Fibroblast of skin of abdomen (primary cell): ENCODE measurements around the gene DNM3.

ENCODE experiments used
- DNase-seq: peaks from one replicate; pipeline ENCODE4 v3.0.0-alpha.2; 2013

DNM3 gene

DNA sequence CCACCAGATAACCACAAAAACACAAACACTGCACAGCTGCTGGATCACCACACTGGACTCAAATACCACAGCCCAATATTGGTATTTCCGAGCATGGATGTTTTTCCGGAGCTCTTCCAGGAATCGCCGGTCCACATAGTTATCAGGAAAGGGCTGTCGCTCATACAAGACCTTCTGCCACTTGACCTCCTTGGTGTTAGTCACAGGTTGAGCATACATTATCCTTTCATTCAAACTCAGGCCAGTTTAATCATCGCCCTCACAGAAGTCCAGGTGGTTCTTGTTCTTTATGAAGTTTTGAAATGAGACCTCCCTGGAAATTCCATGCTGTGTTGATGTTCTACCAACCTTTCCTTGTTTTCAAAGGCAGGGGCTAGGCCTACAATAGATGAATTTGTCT is 601.1 kb downstream of the DNM3 start:
- DNase-seq: no peak

DNA sequence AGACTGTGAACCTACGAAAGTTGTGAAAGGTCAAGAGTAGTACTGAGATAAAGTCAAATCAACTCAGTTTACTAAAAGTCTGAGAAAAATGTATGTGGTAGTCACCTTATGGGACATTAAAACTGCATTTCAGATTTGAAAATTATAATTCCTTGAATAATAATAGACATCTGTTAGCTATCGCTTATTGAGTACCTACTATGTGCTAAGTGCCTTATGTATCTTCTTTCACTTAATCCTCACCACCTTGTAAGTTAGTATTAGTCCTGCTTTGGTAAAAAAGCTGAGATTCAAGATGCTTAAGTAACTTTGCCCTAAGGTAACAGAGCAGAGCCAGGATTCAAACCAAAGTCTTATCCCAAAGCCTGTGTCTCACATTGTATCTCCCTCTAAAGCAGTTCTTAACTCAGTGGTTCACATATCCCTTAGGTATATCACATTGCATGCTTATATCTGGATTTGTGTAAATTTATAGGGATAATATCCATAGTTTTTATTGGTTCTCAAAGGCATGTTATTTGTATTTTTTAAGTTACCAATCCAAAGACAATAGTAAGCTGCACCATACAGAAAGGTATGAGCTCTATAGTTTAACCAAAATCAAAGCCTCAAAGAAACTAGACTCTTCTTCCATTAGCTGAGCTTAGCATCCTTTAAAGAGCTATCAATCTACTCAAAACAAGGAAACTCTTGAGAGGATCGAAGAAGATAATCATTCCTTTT is 601.7 kb downstream of the DNM3 start:
- DNase-seq: no peak

DNA sequence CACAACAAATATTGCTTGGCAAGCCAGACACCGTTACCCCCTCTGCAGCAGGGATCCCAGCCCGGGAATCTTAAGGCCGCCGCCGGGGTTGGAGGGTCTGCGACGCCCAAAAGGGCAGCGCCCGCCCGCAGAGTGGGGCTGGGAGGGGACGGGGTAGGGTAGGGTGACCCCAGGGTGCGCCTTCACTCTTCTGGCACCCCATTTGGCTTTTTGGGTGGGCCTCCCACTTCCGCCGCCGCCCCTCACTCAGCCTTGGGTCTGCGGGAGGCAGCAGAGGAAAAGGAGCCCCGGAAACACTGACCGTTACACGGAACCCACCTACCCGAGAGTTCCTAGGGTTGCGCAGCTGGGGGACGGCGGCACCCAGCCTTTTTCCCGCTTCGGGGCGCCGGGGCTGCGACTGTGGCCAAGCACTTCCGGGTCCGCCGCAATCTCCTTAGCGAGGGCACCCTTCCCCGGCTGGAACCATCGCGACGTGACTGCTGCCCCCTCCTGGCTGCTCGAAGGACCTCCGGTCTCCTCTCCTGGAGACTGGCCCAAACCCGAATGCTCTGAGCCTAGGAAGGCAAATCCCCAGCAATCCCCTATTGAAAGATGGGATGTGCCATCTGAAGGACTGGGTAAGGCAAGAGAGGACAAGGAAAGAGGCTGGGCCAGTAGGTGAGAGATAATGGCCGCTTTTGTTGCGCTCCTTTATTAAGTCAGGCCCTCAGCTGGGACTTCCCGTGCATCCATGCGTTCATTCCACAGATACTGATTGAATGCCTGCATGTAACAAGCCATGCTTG is 602.6 kb downstream of the DNM3 start, which contains the start of gene PIGC:
Gene PIGC (minus strand): TSS at position 404 of the 788 bp plus-strand sequence. CDS start 1,447 bp downstream, outside the sequence.
- peak; percentile 87 for DNase-seq

DNA sequence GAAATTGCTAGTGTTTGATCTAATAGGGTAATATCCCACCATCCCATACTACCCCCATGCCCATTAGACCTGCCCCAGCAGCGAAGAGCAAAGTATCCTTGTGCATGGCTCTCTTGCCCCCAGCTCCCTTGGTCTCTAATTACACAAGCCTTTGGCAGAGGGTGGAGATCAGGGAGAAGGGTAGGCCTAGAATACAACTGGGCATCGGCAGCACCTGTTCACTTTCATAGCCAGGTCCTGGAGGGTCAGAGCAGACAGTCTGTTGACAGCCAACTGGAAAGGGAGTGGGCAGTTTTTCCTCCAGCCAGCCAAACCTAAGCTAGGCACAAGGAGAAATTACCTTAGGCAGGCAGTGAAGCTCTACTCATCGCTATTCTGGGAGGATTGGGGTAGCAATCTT is 605.2 kb downstream of the DNM3 start:
- DNase-seq: no peak

DNA sequence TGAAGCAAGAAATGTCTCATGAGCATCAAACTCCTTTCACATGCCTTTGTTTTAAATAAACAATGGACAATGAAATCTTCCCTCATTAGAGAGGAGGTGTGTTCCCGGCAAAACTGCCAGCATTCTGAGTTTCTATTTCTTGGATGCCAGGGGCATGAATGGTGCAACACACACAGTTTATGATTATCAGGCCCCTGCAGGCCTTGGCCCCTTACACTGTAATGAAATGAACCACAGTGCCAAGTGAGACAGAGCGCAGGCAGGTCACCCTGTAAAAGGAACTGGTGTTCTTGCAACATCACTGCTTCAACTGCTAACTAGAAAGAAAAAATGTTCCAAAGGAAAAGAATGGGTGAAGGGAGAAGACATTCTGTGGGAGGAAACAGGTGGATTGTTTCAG is 606.3 kb downstream of the DNM3 start:
- DNase-seq: no peak

DNA sequence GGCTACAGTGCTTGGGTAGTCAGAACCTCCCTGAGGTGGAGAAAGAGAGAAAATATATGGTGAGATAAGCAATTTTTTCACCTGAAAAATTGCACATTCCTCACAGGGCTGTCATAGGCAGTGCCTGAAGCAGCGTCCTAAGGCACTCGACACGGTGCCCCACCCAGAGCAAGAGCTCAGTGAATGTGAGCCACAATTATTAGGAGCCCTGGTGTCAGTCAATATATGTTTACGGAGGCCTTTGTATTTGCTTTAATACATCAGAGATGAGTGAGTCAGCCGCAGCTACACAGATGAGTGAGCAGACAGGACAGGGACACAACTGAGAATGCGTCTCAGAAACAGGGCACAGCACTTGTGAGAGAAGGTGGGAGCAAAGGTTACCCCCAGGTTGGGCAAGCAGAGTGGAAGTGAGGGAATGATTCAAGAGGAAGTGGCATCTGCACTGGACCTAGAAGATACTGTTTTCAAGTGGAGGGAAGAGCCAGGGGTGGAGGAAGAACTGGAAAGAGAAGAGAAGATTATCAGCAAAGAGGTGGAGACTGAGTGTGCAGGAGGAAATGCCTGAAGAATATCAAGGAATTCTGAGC is 607.8 kb downstream of the DNM3 start:
- DNase-seq: no peak

DNA sequence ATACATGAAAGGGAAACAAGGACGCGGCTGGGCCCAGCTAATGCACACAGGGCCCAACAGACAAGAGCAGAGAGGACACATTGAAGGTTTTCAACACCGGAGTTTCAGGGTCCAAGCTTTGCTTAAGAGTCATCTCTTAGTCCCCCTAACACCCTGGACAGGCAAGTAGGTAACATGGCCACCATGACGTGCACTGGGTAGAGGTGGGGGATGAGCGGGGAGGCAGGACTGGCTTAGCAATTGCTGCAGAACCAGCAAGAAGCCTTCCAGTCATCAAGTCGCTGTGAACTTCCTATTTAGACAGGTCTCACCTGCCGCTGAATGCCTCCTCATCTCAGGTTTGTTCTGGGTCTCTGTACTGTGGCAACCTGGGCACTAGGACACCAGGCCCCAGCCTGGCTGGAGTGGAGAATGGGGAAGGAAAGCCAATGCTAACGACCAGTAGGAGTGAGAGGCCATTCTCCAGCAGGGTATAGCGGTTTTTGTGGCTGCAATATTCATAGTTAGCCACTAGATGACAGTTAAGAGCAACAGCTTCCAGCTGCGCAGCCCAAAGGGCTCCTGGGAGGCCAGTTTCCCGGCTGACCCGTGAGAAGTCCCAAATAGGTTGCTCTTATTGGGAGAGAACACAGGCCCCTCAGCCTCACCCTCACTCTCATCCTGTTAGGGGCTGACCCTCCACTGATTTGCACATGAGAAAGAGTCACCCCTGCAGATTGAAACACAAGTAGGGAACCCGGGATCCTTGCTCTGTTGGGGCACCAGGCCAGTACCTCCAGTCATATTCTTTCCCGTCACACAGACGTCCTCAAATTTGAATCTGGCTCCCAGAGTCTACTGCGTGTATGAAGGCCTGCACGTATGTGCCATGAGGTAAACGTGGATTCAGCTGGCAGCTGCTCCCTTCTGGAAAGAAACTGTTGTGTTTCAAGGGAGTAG is 608.6 kb downstream of the DNM3 start:
- peak; percentile 54 for DNase-seq

DNA sequence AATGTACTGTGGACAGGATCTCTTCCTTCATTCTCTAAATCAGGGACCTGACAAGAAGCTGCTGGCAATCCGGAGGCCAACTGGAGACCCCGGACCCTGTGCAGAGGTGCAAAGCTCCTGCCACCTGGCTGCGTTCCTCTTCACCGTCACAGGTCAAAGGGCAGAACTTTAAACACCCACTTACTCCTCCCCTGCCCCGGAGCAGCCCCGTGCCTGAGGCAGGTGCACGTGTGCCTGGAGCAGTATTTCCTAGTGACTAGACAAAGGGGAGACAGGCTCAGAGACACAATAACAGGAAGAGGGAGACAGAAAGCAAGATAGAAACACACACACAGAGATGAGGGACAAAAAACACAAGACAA is 609.2 kb downstream of the DNM3 start:
- DNase-seq: no peak

DNA sequence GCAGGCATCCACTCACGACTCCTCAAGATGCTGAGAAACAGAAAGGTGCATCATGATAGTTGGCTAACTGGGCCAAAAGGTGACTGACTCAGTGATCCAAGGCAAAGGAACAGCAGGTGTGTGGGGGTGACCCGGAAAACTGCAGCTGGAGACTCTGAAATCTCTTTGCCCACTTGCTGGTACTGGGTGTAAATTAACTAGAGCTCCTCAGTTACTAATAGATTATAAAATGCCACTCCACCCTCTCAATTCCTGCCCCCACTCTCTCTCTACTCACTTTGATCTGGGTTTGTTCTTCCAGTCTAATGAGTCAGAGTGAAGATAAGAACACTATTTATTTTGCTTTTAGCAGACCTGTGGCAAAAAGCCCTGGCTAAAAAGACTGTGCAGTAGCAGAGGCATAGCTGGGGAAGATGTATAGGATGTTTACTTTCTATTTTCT is 609.7 kb downstream of the DNM3 start:
- DNase-seq: peak; percentile 23

DNA sequence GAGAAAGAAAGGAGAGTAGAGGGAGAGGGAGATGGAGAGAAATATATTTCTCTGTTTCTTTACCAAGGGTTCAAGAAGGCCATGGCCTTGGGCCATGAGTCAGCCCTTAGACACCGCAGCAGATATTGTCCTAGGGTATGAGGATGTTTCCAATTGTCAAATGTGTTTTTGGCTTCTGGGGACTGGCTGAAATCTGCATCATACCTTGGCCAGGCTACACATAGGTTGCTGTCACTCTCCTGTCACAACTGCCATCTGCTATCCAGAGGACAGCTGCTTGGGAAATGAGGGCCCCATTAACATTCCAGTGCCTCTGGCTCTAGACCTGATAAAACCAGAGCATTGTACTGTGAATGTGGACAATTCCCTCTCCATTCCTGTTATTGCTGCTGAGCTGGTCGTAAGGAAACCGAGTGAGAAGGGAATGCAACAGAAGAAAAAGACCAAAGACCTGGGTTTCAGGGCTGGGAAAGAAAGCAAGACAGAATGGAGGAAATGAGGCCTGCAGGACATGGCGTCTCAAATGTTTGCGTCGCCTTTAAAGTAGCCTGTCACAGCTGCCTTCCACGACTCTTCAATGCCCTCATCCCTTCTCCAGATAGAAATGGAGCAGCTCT is 611.3 kb downstream of the DNM3 start:
- DNase-seq: no peak

DNA sequence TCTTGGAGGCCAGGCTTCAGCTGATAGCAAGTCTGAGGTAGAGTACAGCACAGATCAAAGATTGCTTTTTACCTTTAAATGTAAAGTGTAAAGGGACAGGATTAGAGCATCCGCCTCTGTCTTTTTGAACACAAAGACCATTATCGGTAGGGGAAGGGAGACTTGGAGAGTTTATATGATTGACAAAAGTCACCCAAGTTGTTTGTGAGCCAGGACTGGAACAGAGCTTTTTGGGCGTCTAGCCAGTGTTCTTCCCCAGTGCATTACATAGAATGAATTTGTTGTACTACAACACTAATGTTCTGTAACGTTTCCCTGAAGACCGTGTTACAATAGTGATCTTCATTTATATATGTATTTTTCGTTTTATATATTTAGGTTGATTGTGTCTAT is 611.9 kb downstream of the DNM3 start:
- no peak for DNase-seq

DNA sequence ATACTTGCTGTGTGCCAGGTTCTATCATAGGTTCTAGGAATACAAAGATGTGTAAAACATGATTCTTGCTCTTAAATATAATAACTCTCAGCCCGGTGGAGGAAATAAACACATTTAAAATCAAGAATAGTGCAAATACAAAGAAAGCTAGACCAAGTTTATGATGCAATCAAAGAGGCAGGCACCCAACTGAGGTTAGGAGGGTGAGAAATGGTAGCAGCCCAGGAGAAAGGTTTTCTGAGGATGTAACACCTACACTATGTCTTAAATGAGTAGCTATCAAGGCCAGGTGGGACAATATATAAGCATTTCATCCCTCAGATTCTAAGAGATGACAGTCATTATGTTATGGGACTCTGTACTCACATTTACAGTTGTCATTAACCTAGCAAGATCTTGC is 612.3 kb downstream of the DNM3 start:
- no peak for DNase-seq

DNA sequence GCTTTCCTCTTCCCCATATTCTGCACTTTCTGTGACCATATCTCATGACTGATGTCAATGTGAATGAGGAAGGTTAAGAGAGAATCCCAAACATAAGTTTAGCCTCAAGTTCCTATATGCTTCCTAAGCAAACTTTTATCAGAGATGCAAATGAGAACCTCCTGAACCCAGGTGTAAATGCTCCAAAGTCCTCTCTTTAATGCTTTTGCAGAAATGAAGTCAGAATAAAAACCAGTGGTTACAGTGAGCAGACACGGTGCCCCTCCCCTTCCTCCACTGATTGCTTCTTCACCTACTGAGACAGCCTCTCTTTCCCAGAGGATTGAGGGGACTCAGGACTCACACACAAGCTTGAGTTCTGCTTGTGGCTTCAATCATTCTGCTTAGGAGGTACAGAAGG is 614.2 kb downstream of the DNM3 start:
- no peak for DNase-seq

DNA sequence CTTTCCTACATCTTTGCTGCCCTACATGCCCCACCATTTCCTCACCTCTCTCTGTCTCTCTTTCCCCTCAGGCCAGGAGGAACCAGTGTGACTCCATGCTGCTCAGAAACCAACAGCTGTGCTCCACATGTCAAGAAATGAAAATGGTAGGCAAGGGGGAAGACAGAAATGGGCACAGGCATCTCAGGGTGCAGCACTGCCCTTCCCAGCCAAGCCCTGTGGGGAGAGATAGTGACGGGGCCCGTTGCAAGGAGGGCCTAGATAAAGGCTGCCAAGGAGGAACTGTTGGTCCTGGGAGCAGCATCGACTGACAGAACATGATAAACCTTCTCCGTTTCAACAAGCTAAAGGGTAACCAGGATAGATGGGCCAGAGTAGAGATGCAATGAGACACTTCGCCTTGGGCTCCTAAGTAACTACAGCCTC is 615.1 kb downstream of the DNM3 start:
- DNase-seq: no peak

DNA sequence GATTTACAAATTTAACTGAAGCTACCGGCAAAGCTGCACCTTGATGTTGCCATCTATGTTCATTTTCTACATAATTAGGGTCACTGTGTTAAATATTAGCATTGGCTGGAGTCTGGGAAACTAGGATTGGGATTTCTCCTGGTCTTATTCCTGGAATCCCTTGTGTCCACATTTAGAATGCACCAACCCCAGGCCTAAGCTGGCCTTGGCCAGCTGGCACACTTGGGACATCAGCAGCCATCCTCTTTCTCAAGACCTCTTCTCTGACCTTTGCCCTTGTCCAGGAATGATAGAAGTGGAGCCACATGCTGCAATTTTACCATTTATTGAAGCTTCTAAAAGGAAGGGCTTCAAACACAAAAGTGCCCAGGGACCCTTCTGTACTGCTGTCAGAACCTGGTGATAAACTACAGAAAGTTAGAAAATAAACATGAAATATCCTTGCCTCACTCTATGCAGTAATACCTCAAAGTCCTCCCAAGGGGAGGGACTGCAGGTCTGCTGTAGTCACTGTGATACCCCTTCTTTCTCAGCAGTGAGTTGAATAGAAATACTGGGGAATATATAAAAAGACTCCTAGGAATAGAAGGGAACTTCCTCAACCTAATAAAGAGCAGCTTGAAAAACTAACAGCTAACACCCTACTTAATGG is 616.3 kb downstream of the DNM3 start:
- no peak for DNase-seq

DNA sequence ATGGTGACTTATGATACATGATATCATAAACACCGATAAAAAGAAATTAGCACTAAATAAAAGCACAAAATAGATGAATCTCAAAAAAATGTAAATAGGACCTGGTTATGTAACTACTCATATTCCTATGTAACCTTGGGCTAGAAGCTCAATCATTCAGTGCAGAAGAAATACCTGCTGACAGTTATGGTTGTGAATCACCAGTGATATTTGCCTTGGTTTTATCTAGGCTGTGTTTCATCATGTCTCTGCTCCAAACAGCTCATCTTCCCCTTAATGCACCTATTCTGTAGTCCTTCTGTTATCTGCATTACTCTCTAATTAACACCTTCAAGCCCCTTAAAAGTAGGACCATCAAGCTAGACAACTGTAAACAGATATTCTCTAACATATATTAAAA is 618.9 kb downstream of the DNM3 start:
- no peak for DNase-seq

DNA sequence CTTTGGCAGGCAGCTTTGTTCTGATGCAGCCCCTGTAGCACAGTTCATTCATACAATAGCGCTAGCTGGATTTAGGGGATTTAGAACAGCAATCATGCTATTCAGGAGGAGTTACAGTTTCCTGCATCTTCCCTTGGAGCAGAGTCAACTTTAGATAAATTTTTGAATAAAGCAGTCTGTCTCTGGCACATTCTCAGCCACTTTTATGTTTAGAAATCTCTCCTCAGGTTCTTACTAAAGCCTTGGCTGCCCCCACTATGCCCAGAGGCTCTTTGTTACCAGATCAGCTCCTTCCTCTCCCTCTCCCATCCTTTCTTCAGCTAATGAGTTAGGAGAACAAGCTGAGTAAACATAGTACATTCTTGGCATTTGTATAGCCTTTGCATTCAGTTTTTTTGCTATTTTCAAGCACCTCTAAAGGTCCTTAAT is 619.6 kb downstream of the DNM3 start:
- no peak for DNase-seq
